NCI-H1436 treated with DMSO at 0.1 percent for 48 hours (cell line): ENCODE data around the gene SNRPA1.
"Not testable (repeated sequence)": the region's sequence is repeated elsewhere in the genome, so short reads cannot be mapped to it uniquely, and the experiment has no call there.

ENCODE experiments used
- DNase-seq: peaks from one replicate; lab custom pipeline; 2025; lab: John Stamatoyannopoulos, UW

Gene SNRPA1

GRCh38 chr15:101294731-101295606, at the start of gene SNRPA1:
TSS of gene SNRPA1 (minus strand) at chr15:101295248. CDS start at chr15:101295178, 70 bp downstream.
- peak; percentile 5 for DNase-seq

GRCh38 chr15:101342056-101342455, 47.0 kb upstream of the SNRPA1 start:
- no peak for DNase-seq

GRCh38 chr15:101338502-101339057, 43.5 kb upstream of the SNRPA1 start:
- no peak for DNase-seq

GRCh38 chr15:101337976-101338375, 42.9 kb upstream of the SNRPA1 start:
- DNase-seq, result no peak

- DNase-seq, result not testable (repeated sequence)
These were observed 39.1 kb upstream of the SNRPA1 start for GRCh38 chr15:101333907-101334789.

GRCh38 chr15:101332061-101332467, 37.0 kb upstream of the SNRPA1 start:
- no peak for DNase-seq

- DNase-seq, result no peak
These were observed 34.9 kb upstream of the SNRPA1 start for GRCh38 chr15:101329867-101330380.

- DNase-seq, result no peak
These were observed 34.3 kb upstream of the SNRPA1 start for GRCh38 chr15:101329309-101329863.

- no peak for DNase-seq
These were observed 33.0 kb upstream of the SNRPA1 start for GRCh38 chr15:101328001-101328400.

GRCh38 chr15:101327147-101327740, 32.2 kb upstream of the SNRPA1 start:
- no peak for DNase-seq

GRCh38 chr15:101326462-101327146, 31.6 kb upstream of the SNRPA1 start:
- DNase-seq, result no peak

GRCh38 chr15:101326026-101326315, 30.9 kb upstream of the SNRPA1 start:
- DNase-seq, result no peak

GRCh38 chr15:101325263-101326025, 30.4 kb upstream of the SNRPA1 start:
- DNase-seq, result no peak

GRCh38 chr15:101324524-101325177, 29.6 kb upstream of the SNRPA1 start:
- DNase-seq, result no peak

GRCh38 chr15:101323793-101324523, 28.9 kb upstream of the SNRPA1 start:
- no peak for DNase-seq

GRCh38 chr15:101322854-101323477, 27.9 kb upstream of the SNRPA1 start:
- DNase-seq, result no peak

- no peak for DNase-seq
These were observed 27.1 kb upstream of the SNRPA1 start for GRCh38 chr15:101322016-101322695.

GRCh38 chr15:101320501-101321052, 25.5 kb upstream of the SNRPA1 start:
- no peak for DNase-seq
